ENCODE data around the gene BRAF.
"Not testable (repeated sequence)": the region's sequence is repeated elsewhere in the genome, so short reads cannot be mapped to it uniquely, and the experiment has no call there.

The BRAF gene

DNA sequence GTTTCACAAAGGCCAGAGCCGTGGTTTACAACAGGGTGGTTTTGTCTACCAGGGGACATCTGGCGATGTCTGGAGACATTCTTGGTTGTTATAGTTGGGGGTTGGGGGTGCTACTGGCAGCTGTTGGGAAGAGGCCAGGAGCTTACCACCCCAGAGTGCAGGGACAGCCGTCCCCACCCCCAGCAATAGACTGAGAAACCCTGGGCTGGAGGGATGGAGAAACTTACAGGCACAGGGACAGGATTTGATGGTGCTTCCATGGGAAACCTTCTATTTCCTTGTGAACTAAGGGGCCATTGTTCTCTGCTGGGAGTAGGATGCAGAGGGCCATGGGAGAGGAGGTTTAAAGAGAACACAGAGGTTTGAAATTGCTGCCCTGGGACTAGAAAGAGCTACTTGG, 241.1 kb downstream of the BRAF start:
- TF ChIP-seq, protein P1, sequence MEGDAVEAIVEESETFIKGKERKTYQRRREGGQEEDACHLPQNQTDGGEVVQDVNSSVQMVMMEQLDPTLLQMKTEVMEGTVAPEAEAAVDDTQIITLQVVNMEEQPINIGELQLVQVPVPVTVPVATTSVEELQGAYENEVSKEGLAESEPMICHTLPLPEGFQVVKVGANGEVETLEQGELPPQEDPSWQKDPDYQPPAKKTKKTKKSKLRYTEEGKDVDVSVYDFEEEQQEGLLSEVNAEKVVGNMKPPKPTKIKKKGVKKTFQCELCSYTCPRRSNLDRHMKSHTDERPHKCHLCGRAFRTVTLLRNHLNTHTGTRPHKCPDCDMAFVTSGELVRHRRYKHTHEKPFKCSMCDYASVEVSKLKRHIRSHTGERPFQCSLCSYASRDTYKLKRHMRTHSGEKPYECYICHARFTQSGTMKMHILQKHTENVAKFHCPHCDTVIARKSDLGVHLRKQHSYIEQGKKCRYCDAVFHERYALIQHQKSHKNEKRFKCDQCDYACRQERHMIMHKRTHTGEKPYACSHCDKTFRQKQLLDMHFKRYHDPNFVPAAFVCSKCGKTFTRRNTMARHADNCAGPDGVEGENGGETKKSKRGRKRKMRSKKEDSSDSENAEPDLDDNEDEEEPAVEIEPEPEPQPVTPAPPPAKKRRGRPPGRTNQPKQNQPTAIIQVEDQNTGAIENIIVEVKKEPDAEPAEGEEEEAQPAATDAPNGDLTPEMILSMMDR (IDR thresholded peaks at IDR 0.05; ENCODE audit: low read depth, low read length), result no peak
- DNase-seq (ENCODE audit: low read depth in 2 of 2), result no peak

DNA sequence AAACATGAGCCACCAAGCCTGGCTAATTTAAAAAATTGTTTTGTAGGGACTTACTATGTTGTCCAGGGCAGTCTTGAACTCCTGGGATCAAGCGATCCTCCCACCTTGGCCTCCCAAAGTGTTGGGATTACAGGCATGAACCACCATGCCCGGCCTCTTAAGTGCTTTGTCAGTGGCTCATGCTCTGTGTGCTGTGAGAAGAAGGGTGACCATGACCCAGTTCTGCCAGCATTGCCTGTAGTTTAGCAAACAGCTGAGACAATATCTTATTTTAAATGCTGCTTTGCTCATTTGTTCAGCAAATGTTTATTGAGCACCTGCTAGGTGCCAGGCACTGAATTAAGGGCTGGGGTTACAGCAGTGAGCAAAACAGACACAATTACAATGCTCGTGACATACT, 243.0 kb downstream of the BRAF start:
- TF ChIP-seq, protein P1 (IDR thresholded peaks at IDR 0.05; ENCODE audit: low read depth, low read length), result no peak
- DNase-seq (ENCODE audit: low read depth in 2 of 2), result no peak
- H3K4me3 ChIP-seq (replicated peaks in 1 of 2; ENCODE audit: low read depth in 2 of 2, low read length in 2 of 2), result no peak overlapping the region

More for the DNA sequence above, 241.1 kb downstream of the BRAF start:
- no peak overlapping the region for H3K4me3 ChIP-seq (replicated peaks in 1 of 2; ENCODE audit: low read depth in 2 of 2, low read length in 2 of 2)

DNA sequence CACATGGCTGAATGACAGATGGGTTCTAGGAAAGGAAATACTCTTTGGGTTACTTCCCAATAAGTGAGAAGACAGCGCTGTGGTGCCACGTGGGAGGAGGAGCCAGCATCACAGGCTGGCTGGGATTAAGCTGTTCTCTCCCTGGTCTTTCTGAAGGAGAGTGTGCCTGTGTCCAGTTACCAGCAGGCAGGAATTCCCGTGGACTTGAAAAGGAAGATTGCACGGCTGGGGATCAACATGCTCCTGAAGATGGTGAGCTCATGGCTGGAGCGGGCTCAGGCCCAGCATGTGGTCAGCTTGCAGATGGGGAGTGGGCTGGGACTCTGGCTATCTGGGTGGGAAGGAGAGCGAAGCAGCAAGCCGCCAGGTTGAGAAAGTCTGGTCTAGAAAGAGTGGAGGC, 243.8 kb downstream of the BRAF start:
- no peak for DNase-seq (ENCODE audit: low read depth in 2 of 2)
- no peak overlapping the region for H3K4me3 ChIP-seq (replicated peaks in 1 of 2; ENCODE audit: low read depth in 2 of 2, low read length in 2 of 2)
- TF ChIP-seq, protein P1 (IDR thresholded peaks at IDR 0.05; ENCODE audit: low read depth, low read length), result no peak

DNA sequence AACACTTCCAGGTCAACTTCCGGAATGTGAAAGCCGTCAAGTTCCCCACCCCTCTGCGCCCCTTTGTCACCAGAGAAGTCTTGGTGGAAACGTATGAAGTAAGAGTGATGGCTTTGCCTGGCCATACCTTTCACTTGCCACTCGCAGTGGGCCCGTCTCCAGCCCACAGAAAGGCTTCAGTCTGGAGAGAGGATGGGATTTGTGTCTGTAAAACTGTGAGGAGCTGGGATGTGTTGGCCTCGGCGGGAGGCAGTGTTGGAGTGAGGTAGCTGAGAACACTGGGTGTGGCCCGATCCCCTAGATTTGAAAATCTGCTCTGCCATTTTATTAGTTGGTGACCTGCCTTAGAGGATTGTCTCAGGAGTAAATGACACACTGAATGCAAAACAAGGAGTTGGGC, 245.5 kb downstream of the BRAF start:
- DNase-seq (ENCODE audit: low read depth in 2 of 2), result no peak
- no peak overlapping the region for H3K4me3 ChIP-seq (replicated peaks in 1 of 2; ENCODE audit: low read depth in 2 of 2, low read length in 2 of 2)
- TF ChIP-seq, protein P1 (IDR thresholded peaks at IDR 0.05; ENCODE audit: low read depth, low read length), result no peak

DNA sequence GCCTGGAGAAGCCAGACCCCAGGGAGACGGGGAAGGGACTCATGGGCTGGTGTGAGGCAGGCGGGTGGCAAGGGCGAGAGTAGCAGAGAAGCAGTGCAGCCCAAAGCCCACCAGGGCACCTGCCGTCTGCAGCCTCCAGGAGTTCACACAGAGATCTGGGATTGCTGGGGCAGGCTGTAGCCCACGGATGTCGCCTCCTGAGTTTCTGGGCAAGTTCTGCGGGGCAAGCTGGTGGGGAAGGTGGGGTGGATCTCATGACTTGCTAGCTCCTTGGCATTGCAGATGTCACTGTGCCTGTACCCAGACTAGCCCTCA, 246.0 kb downstream of the BRAF start:
- DNase-seq (ENCODE audit: low read depth in 2 of 2), result no peak
- TF ChIP-seq, protein P1 (IDR thresholded peaks at IDR 0.05; ENCODE audit: low read depth, low read length), result no peak
- no peak overlapping the region for H3K4me3 ChIP-seq (replicated peaks in 1 of 2; ENCODE audit: low read depth in 2 of 2, low read length in 2 of 2)

DNA sequence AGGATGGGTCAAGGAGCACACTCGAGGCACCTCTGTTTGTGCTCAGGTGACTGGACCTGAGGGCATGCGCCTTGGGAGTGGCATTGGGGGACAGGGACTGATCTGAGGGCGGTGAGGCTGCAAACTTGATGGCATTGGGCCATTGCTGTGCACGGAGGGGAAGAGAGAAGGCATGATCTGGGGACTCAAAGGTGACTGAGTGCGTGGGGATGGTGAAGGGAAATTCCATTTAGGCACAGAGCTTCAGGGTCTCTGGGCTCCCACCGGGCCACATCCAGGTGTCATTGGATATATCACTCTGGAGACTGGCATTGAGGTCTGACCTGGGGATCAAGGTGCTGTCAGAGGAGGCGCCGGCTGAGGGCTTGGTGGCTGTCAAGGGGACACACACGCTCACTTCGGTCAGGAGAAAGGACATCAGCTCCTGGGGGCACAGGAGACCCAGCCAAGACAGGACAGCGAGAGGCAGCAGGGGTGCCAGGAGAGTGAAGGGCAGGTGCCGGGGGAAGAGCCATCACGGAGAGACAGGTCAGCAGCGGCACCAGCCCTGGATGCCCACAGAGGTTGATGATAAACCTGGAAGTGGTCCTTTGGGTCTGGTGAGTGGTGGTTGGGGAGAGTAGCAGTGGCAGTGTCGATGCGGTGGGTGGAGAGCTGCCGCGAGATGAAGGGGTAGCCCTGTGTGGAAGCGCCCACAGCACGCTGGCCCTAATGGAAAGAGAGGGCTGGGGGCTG, 246.5 kb downstream of the BRAF start:
- TF ChIP-seq, protein P1 (IDR thresholded peaks at IDR 0.05; ENCODE audit: low read depth, low read length), result no peak
- H3K4me3 ChIP-seq (replicated peaks in 1 of 2; ENCODE audit: low read depth in 2 of 2, low read length in 2 of 2), result no peak overlapping the region
- DNase-seq (ENCODE audit: low read depth in 2 of 2), result no peak

DNA sequence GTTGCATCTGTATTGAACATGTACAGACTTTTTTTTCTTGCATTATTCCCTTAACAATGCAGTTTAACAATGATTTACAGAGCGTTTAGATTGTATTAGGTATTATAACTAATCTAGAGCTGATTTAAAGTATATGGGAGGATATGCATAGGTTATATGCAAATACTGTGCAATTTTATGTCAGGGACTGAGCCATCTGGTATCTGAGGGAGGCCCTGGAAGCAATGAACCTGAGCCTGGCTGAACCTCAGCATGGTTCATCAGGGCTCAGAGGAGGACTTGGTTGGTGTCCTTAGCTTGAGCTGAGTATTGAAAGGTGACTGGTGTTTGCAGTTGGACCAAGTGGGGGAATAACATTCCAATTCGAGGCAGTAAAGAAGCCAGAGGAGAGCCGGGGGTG, 247.2 kb downstream of the BRAF start:
- no peak for DNase-seq (ENCODE audit: low read depth in 2 of 2)
- TF ChIP-seq, protein P1 (IDR thresholded peaks at IDR 0.05; ENCODE audit: low read depth, low read length), result no peak
- no peak overlapping the region for H3K4me3 ChIP-seq (replicated peaks in 1 of 2; ENCODE audit: low read depth in 2 of 2, low read length in 2 of 2)

DNA sequence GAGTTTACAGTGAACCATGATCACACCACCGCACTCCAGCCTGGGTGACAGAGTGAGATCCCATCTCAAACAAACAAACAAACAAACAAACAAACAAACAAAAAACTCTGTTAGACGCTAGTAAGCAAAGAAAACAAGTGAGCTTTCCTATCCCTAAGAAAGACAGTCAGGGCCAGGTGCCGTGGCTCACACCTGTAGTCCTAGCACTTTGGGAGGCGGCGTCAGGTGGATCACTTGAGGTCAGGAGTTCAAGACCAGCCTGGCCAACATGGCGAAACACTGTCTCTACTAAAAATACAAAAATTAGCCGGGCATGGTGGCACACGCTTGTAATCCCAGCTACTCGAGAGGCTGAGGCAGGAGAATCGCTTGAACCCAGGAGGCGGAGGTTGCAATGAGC, 247.8 kb downstream of the BRAF start:
- not testable (repeated sequence) for H3K4me3 ChIP-seq (replicated peaks in 1 of 2; ENCODE audit: low read depth in 2 of 2, low read length in 2 of 2); DNase-seq (ENCODE audit: low read depth in 2 of 2)
